GM21723 (cell line): Measurements from ENCODE around the gene AHSG.
"Not testable (repeated sequence)": the region's sequence is repeated elsewhere in the genome, so short reads cannot be mapped to it uniquely, and the experiment has no call there.

Experiments used
- ATAC-seq: cut with Tn5 transposase; IDR thresholded peaks from one replicate; pipeline ENCODE4 v1.9.1; 2021; ENCODE audit warnings: mild to moderate bottlenecking, moderate library complexity; ENCODE audit not compliant: unreplicated experiment

The AHSG gene, protein sequence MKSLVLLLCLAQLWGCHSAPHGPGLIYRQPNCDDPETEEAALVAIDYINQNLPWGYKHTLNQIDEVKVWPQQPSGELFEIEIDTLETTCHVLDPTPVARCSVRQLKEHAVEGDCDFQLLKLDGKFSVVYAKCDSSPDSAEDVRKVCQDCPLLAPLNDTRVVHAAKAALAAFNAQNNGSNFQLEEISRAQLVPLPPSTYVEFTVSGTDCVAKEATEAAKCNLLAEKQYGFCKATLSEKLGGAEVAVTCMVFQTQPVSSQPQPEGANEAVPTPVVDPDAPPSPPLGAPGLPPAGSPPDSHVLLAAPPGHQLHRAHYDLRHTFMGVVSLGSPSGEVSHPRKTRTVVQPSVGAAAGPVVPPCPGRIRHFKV

DNA sequence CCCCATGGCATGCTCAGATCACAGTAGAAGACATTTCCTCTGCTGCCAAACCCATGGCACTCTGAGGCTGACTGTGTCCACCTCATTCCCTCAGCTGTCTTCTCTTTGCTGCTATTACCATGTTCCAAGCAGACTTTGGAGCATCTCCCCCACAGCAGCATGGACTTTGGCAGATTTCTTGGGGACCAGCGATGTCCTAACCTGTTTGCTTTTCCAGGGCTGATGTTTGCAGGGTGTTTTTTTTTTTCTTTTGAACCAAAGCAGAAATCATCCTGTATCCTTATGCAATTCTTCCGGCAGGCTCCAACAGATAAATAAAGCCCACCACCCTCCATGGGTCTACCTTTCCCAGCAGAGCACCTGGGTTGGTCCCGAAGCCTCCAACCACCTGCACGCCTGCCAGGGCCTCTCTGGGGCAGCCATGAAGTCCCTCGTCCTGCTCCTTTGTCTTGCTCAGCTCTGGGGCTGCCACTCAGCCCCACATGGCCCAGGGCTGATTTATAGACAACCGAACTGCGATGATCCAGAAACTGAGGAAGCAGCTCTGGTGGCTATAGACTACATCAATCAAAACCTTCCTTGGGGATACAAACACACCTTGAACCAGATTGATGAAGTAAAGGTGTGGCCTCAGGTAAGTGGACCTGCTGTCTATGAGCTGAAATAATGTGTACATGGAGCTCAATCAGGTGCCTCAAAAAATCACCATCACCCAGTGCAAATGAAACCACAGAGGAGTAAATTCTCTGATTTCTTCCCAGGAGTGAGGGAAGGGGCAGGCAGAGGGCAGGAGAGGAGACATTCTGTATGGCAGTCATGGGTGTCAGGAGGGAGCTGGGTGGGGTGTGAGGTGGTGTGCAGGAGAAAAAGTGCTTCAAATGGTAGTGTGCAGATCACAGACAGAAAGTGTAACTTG lies at the start of gene AHSG:
AHSG (plus strand) TSS at position 340 of the 916 bp plus-strand sequence; CDS start at position 422, 82 bp downstream.
- ATAC-seq: no peak

DNA sequence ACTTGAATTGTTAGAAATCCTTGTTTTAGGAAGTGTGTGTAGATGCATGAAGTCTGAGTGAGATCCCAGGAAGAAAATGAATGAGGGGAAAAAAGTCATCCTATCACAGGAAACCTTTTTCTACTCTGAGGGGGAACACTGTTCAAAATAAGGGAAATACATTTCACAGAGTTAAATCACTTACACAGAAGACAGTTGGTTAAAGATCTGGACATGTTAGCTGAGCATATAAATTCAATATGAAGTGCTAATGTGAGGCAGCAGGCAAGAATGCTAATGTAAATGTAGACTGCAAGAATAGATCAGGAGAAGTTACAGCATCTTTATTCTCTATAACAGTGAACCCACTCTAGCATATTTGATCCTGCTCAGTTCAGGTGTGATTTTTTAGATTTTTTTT lies 48.3 kb upstream of the AHSG start:
- ATAC-seq: no peak

DNA sequence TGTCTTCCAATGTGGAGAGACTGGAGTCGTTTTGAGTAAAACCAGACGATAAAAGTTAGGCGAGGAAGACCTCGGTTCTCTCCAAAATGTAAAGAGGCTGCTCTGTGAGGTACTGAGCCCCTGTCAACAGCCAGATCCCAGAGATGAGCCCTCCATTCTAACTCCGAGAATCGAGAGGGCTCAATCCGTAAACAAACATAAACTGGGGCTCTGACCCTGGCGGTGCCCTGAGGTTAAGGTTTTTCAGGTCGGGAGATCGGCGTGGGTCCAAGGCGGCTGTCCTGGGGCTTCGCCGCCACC lies 46.1 kb upstream of the AHSG start:
- ATAC-seq: no peak

DNA sequence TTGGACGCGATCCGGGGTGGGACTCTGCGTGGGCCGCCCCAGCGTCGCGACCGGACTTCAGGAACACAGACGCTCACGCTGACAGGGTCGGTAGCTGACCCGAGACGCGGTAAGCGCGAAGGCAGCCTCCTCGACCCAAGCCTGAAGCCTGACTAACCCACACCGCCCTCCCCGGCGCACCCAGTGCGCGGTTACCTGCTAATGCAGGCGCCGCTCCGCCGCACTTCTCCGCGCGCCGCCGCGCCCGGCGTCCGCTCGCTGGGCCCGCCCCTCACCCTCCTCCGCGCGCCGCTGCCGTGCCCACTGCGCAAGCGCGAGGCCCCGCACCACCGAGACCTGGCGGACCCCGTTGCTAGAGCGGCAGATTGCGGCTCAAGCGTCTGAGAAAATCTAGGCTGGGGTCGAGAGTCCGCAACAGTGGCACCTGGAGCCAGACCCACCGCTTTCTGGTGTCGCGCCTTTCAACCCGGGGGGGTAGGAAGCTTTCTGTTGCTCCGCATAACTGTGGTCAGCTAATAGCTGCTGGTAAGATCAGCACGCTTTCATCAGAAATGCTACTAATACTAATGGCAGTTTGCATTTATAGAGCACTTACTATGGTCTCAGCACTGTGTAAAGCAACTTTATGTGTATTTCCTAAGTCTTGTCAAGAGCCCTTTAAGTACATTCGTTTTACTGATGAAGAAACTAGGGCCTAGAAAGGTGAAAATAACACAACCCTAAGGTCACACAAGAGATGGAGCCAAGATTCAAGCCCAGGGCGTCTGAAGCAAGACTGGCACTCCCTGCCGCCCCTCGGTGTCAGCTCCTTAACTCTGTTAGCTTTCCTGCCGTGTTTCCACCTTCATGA lies 45.6 kb upstream of the AHSG start, which contains the start of gene TBCCD1:
TBCCD1 (minus strand) TSS at position 268 of the 850 bp plus-strand sequence. CDS start 3,010 bp downstream, outside the sequence.
- peak; percentile 46 for ATAC-seq

DNA sequence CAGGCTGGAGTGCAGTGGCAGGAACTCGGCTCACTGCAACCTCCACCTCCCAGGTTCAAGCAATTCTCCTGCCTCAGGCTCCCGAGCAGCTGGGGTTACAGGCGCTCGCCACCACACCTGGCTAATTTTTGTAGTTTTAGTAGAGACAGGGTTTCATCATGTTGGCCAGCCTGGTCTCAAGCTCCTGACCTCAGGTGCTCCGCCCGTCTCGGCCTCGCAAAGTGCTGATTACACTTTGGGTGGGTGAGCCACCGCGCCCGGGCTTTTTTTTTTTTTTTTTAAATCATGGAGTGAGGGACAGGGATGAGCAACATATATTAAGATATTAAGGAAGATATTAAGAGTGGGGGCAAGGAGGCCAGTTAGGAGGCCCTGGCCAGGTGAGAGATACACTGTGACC lies 43.5 kb upstream of the AHSG start:
- ATAC-seq: not testable (repeated sequence)

DNA sequence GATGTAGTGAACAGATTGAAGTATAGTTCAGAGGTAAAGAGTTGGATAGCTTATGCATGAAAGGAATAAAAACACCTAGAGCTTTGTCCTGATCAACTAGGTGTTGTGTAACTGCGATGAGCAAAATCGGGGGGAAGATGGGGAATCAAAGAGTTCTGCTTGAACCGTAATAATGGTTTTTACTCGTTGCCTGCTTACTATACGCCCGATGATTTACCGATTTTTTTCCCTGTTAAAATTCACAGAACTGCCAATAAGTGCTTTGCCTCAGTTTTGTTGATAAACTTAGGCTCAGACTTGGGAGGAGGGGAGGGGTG lies 43.1 kb upstream of the AHSG start:
- ATAC-seq: no peak

DNA sequence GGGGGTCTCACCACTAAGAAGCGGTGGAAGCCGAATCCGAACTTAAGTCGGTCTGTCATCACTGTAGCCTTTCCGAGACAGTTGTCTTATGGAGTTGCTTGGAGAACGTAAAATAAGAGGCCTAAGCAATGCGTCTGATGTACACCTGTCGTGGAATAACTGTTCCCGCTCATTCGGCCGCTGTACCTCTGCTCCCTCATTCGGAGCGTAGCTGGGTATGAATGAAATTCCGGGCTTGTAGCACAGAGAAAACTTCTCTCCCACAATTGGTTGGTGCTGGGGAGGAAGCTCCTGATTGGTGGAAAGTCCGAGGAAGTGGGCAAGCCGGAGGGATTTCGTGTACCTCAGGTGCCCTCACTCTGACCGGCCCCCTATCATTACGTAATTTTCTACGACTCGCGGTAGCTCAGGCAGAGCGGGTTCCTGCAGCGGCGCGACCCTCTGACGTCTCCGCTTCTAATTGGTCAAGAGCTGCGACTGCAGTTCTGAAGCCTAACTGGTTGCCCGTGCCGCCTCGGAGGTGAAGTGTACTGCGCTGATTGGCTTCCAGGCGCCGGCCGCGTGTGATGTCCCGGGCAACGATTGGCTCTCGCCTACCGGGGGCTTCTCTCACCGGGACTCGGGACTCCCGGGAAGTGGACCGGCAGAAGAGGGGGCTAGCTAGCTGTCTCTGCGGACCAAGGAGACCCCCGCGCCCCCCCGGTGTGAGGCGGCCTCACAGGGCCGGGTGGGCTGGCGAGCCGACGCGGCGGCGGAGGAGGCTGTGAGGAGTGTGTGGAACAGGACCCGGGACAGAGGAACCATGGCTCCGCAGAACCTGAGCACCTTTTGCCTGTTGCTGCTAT lies 42.5 kb upstream of the AHSG start, which contains the start of gene DNAJB11:
DNAJB11 (plus strand) TSS at position 625 of the 845 bp plus-strand sequence; CDS start at position 803, 178 bp downstream.
- ATAC-seq: peak; percentile 86

DNA sequence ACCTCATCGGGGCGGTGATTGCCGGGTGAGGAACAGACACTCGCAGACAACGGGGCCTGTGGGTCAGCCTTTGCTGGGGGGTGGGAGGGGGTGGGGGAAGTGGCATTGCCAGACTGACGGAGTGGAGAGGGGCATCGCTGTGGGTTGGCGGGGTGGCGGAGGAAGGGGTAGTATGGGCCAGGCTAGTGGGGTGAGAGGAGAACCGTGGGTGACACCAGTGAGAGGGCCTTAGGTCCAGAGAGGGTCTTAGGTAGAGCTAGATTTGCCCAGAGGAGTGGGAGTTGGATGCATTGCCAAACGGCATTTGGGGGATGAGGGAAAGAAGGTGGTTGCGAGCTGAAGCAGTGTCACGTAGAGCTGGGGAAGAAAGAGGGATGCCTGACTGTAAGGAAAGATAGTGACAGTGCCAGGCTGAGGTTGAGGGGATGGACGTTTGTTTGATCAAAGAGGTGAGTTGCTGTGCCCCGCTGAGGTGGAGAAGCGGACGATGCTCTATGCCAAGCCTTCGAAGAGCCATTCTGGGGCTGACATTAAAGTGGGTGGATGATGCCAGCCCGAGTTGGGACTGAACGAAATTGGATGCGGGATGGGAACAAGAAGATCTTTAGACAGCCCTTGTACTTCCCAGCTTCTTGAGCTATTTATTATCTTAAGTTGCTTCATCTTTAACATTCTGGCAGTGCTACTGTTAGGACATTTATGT lies 41.8 kb upstream of the AHSG start:
- ATAC-seq: no peak

DNA sequence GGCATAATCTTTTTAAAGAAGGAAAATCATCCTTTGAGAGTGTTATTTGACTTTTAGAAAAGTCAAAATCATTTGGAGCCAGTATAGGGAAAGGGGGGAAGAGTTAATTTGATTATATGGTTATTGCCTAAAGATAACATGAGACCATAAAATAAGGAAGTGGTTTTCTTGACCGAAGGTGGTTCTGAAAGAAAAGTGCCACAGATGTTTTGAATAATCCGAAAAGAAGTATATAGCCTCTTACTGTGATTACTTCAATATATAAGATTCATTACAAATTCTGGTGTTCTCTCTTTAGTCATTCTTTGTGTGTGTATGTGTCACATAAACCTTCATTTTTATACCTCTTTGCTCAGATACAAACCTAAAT lies 41.2 kb upstream of the AHSG start:
- ATAC-seq: no peak

DNA sequence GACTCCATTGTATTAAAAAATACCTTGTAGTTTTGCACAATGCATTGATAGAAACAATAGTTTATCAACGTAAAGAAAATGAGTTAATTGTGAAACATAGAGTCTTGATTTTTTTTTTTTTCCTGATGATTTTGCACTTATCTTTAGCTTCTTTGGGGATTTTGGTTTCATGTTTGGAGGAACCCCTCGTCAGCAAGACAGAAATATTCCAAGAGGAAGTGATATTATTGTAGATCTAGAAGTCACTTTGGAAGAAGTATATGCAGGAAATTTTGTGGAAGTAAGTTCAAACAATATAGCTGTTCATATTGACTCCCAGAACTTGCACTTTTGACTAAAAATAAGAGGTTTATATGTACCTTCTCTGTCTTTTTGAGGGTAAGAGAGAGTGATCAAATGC lies 35.3 kb upstream of the AHSG start:
- ATAC-seq: no peak

DNA sequence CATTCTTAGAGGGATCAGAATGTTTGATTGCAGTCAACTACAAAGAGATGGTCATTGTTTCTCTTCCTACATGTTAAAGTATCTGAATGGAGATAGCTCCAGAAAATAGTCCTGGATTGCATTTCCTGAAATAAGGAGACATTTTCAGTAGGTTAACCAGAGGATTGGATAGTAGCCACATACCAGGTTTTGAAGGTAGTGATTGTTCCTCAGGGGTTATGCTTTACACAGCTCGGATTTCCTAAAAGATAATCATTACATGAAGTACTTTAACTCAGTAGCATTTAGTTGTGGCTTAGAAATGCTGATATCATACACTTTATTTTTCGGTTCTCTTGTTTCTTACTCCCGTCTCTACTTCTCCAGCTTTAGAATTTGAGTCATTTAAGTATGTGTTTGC lies 32.1 kb upstream of the AHSG start:
- no peak for ATAC-seq

DNA sequence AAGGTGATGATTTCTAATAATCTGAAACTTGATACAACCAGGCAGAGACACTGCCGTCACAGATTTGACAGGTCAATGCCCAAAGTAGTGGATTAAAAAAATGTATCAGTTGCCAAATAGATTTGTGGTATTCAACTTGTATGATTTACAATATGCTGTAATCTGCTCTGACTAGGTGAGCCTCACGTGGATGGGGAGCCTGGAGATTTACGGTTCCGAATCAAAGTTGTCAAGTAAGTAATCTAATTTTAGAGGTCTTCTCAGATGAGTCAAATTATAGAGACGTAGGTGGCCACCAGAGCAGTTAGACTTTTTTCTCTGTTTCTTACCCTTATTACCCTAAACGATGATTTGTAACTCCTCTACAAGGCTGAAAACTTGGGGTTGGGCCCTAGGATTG lies 30.3 kb upstream of the AHSG start:
- no peak for ATAC-seq

DNA sequence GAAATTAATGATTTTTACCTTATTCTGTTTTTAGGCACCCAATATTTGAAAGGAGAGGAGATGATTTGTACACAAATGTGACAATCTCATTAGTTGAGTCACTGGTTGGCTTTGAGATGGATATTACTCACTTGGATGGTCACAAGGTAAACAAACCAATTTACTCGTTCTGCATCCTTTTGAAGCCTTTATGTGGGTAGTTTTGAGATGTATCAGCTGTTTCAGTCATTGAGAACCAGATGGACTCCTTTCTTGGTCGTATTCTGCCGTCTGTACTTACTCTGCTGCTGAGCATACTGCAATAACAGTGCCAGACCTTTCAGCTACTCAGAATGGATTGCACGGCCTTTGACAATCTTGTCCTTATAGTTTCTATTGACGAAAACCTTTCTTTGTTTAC lies 29.0 kb upstream of the AHSG start:
- no peak for ATAC-seq

DNA sequence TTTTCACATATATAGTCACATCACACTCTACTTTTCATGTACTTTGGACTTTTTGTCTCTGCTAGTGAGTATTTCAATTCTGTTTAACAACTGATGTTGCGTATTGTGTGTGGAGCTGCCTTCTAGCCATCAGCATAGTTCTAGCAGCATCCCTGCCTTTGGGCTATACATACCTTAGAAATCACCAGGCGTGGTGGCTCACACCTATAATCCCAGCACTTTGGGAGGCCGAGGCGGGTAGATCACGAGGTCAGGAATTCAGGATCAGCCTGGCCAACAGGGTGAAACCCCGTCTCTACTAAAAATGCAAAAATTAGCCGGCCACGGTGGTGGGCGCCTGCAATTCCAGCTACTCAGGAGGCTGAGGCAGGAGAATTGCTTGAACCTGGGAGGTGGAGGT lies 26.6 kb upstream of the AHSG start:
- ATAC-seq: not testable (repeated sequence)

DNA sequence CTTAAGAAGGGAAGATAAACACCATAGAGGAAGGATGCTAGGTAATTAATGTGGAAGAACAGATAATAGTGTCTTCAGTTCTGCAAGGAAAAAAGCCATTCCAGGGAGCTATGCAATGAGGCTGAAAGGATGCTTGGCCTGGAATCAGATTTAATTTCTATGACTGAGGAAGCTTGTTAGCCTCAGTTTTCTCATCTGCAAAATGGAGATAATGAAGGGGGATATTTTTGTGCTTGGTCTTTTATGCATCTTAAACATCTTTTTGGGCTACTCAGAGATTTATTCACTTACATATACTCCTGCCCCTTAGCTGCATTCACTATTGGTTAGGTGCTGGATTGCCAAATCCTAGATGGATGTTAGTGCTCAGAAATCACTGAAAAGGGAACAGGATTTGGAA lies 25.7 kb upstream of the AHSG start:
- ATAC-seq: no peak

DNA sequence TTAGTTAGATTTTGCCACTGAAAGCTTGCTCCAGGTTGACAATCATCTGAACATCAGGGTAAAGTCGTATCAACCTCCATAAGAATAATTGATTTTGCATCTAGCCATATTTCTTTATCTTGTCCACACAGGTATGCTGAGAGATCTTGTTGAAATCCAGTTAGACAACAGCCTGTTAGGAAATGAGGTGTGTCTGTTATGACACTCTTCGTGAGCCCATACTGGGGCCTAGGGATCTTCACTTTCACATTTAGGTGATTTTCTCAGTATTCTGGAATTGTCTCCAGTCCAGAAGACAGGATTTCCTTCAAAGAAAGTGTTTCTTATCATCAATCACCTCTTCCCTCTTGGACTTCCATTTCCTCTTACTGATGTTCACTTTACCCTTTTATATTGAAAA lies 24.2 kb upstream of the AHSG start:
- no peak for ATAC-seq

DNA sequence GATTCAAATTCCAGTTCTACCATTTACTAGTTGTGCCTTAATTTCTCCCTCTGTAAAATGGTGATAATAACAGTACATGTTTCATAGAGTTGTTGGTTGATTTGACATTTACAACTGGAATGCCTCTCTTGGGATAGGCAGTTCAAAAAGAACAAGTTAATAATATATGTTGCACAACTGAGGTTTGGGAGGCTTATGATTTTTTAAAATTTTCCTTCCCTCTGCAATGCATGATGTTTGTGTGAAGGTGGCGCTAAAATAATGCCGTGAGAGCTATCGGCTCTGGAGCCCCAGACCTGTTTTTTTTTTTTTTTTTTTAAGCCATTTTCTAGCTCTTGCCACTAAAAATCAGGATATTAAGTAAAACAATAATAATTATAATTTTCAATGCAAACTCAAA lies 23.7 kb upstream of the AHSG start:
- no peak for ATAC-seq

DNA sequence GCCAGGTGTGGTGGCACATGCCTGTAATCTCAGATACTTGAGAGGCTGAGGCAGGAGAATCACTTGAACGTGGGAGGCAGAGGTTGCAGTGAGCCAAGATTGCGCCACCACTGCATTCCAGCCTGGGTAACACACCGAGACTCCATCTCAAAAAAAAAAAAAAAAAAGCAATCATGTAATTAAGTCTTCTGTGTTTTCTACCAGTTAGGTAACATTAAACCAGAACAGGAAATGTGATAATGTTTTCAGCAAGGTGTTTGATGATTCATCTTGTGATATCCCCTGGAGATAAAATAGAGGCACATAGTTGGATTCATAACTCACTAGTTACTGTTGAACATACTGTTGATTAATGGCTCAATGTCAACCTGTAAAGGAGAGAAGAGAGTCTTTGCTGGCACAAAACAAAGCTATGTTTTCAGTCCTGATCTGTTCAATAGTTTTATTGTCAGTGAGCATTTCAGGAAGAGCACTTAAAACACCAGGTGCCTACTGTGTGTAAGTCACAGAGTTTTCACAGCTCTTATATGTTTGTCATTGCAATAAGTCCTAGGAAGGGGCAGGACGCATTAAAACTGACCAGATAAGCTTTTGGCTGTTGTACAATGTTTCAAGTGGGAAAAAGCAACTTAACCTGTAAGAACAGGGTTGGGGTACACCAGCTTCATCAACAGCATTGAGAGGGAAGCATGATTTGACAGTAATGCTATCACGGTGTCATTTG lies 22.8 kb upstream of the AHSG start:
- no peak for ATAC-seq
